AG10803 (cell line): ENCODE results near the gene BACH2.
A peak's percentile ranks its signal among the peaks of the same experiment; 100 is the strongest.

Experiments used
- DNase-seq: peaks from one replicate; pipeline ENCODE4 v3.0.0; 2010; ENCODE audit warnings: low read depth
- H3K4me3 ChIP-seq: 2 replicates; pipeline ENCODE4 v1.5.1; 2011; ENCODE audit warnings: mild to moderate bottlenecking, low read length, control low read depth
- TF ChIP-seq, protein P1 (sequence below): conservative IDR thresholded peaks from 2 replicates; pipeline ENCODE4 v1.5.1; 2011; ENCODE audit warnings: mild to moderate bottlenecking, low read length, control low read depth, inconsistent platforms

BACH2 gene

GRCh38 chr6:90301816-90302215 lies 5.2 kb upstream of the BACH2 start:
- no peak for DNase-seq
- TF ChIP-seq, protein P1, sequence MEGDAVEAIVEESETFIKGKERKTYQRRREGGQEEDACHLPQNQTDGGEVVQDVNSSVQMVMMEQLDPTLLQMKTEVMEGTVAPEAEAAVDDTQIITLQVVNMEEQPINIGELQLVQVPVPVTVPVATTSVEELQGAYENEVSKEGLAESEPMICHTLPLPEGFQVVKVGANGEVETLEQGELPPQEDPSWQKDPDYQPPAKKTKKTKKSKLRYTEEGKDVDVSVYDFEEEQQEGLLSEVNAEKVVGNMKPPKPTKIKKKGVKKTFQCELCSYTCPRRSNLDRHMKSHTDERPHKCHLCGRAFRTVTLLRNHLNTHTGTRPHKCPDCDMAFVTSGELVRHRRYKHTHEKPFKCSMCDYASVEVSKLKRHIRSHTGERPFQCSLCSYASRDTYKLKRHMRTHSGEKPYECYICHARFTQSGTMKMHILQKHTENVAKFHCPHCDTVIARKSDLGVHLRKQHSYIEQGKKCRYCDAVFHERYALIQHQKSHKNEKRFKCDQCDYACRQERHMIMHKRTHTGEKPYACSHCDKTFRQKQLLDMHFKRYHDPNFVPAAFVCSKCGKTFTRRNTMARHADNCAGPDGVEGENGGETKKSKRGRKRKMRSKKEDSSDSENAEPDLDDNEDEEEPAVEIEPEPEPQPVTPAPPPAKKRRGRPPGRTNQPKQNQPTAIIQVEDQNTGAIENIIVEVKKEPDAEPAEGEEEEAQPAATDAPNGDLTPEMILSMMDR, result no peak
- H3K4me3 ChIP-seq, result no peak overlapping the region

DNA sequence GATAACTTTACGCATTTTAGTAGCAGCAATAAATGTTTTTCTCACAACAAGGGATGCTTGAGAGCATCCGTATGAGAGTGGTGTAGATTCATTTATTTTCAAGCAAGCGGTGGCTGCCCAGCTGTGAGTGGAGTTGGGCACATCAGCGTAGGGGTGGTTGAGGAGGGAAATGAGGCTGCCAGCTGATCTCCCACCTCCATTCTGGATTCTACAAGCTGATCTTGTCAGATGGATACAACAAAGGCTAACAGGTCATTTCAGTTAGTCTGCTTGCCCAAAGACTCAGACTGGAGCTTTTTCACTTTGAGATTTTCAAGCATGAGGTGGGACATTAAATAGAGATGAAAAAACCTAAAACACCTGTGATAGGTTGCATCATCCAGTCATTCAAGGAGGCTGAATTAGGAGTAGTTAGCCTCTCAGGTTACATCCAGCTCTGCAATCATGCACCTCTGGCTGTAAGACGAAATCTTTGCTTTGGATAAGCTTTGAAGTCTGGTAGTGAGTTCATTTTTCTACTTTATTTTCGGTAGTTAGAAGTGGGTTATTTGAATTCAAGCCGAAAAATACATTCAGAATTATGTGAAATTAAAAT lies 1.9 kb upstream of the BACH2 start:
- DNase-seq, result no peak
- TF ChIP-seq, protein P1, result no peak
- no peak overlapping the region for H3K4me3 ChIP-seq

- H3K4me3 ChIP-seq, result no peak overlapping the region
- TF ChIP-seq, protein P1, result no peak
- no peak for DNase-seq
Observed at GRCh38 chr6:90297867-90298381, 1.3 kb upstream of the BACH2 start.

GRCh38 chr6:90297115-90297866 lies 648 bp upstream of the BACH2 start:
- TF ChIP-seq, protein P1, result no peak
- no peak overlapping the region for H3K4me3 ChIP-seq
- no peak for DNase-seq

GRCh38 chr6:90295854-90296340 lies 746 bp downstream of the BACH2 start:
- H3K4me3 ChIP-seq, result peak overlapping the region; percentile 43

DNA sequence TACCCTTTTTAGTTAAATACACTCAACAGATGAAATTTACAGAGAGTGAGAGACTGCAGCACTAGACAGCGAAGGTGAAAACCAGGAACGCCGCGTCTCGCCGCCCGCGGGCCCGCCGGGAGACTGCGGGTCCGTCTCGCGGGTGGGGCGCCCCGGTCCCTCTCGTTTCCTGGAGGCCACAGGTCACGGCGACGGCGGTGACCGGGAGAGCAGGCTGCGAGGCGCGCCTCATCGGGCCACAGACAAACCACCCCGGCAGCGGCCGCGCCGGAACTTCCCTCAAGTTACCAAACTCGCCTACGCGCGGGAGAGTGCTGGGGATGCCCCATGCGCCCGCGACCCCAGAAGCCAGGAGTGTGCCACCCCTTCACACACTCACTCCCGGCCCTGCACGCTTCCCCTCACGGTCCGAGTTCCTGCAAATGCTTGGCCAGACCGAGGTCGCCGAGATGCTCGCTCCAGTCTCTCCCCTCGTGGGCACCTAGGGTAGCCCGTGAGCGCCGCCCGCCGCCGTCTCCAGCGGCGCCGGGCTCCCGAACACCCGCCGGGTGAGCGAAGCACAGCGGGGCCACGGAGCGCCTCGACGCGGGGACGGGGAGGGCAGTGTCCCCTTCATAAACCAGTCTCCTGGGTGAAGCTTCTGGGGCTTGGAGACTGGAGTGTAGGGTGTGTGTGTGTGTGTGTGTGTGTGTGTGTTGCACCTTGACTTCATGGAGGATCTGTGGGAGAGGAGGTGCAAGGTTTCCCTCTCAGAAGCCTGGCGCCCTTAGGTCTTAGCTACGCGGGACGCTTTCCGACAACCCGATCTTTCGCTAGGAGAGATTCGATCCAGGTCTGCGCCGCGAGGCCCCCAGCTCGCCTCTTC lies 1.4 kb downstream of the BACH2 start:
- H3K4me3 ChIP-seq, result peak overlapping the region; percentile 24
- peak; percentile 6 for DNase-seq
- TF ChIP-seq, protein P1, result no peak

More at GRCh38 chr6:90295854-90296340, 746 bp downstream of the BACH2 start:
- DNase-seq, result peak; percentile 35
- TF ChIP-seq, protein P1, result no peak
